OCI-LY7 (cell line): ENCODE measurements around the gene PAN2.

ENCODE experiments used
- EZH2phosphoT487 ChIP-seq: fragments of 200-600 bp; sonication (generic); IDR thresholded peaks from 2 replicates; pipeline ENCODE4 v1.6.1; 2018; ENCODE audit warnings: low read depth, borderline replicate concordance, mild to moderate bottlenecking, mixed run types, antibody characterized with exemption, low read length, moderate library complexity, mixed read lengths
- TF ChIP-seq, protein P1 (sequence below): fragments of 200-600 bp; sonication (generic); conservative IDR thresholded peaks from 2 replicates; pipeline ENCODE4 v1.5.1; 2014; ENCODE audit warnings: mild to moderate bottlenecking, antibody characterized with exemption, low read length, moderate library complexity, mixed read lengths

DNA sequence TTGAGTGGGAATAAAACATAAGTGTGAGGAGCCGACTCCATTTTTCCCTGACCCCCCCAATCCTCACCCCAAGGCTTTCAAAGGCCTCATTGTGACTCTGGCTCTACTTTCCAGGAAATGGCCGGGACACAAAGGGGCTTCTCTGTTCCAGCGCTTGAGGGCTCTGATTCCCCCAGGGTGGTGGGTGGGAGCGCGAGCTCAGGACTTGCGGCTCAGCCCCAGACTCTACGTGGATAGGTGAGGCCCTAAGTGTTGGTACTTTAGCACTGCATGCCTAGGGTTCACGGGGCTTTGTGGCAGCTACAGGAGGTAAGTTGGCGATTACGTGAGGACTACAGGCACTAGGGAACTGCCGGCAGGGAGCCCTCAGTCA is 18.6 kb downstream of the PAN2 start:
- TF ChIP-seq, protein P1, sequence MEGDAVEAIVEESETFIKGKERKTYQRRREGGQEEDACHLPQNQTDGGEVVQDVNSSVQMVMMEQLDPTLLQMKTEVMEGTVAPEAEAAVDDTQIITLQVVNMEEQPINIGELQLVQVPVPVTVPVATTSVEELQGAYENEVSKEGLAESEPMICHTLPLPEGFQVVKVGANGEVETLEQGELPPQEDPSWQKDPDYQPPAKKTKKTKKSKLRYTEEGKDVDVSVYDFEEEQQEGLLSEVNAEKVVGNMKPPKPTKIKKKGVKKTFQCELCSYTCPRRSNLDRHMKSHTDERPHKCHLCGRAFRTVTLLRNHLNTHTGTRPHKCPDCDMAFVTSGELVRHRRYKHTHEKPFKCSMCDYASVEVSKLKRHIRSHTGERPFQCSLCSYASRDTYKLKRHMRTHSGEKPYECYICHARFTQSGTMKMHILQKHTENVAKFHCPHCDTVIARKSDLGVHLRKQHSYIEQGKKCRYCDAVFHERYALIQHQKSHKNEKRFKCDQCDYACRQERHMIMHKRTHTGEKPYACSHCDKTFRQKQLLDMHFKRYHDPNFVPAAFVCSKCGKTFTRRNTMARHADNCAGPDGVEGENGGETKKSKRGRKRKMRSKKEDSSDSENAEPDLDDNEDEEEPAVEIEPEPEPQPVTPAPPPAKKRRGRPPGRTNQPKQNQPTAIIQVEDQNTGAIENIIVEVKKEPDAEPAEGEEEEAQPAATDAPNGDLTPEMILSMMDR, result no peak
- no peak for TF ChIP-seq EZH2phosphoT487
